ENCODE results near the gene ERBIN. TPM values are rescaled to one million over a fixed set of nuclear protein-coding genes. Genes with fewer than 3 reads are reported as not detected.

The ERBIN gene
- total RNA-seq, 1 donor from 2014 or later, result 66.6 TPM

- no peak for DNase-seq (ENCODE audit: low read depth)
- no peak overlapping the region for H3K4me3 ChIP-seq (ENCODE audit: low read depth, low read length)
- no peak for TF ChIP-seq CTCF (IDR thresholded peaks at IDR 0.05; ENCODE audit: insufficient read depth, low read length, poor library complexity, severe bottlenecking)
- H3K36me3 ChIP-seq (ENCODE audit: control insufficient read depth, insufficient read depth, low read length), result no peaks in the 10 kb centered on the region
- no peaks in the 10 kb centered on the region for H3K27me3 ChIP-seq (ENCODE audit: control insufficient read depth, insufficient read depth, low read length)
Measured at GRCh38 chr5:65919773-65920172, 6.6 kb upstream of the ERBIN start.

GRCh38 chr5:65923339-65923738, 3.0 kb upstream of the ERBIN start:
- TF ChIP-seq CTCF (IDR thresholded peaks at IDR 0.05; ENCODE audit: insufficient read depth, low read length, poor library complexity, severe bottlenecking), result no peak
- no peak for DNase-seq (ENCODE audit: low read depth)
- Histone ChIP-seq H3K4me3 (ENCODE audit: low read depth, low read length) (no peak overlapping the region), H3K36me3 (ENCODE audit: control insufficient read depth, insufficient read depth, low read length) (no peaks in the 10 kb centered on the region), H3K27me3 (ENCODE audit: control insufficient read depth, insufficient read depth, low read length) (no peaks in the 10 kb centered on the region)

GRCh38 chr5:65924366-65925043, 1.9 kb upstream of the ERBIN start:
- no peak for DNase-seq (ENCODE audit: low read depth)
- Histone ChIP-seq H3K36me3 (ENCODE audit: control insufficient read depth, insufficient read depth, low read length) (no peaks in the 10 kb centered on the region), H3K4me3 (ENCODE audit: low read depth, low read length) (peak overlapping the region; percentile 72), H3K27me3 (ENCODE audit: control insufficient read depth, insufficient read depth, low read length) (no peaks in the 10 kb centered on the region)
- TF ChIP-seq CTCF (IDR thresholded peaks at IDR 0.05; ENCODE audit: insufficient read depth, low read length, poor library complexity, severe bottlenecking), result no peak

GRCh38 chr5:65925044-65925600, 1.3 kb upstream of the ERBIN start:
- DNase-seq (ENCODE audit: low read depth), result no peak
- TF ChIP-seq CTCF (IDR thresholded peaks at IDR 0.05; ENCODE audit: insufficient read depth, low read length, poor library complexity, severe bottlenecking), result no peak
- Histone ChIP-seq H3K36me3 (ENCODE audit: control insufficient read depth, insufficient read depth, low read length) (no peaks in the 10 kb centered on the region), H3K27me3 (ENCODE audit: control insufficient read depth, insufficient read depth, low read length) (no peaks in the 10 kb centered on the region), H3K4me3 (ENCODE audit: low read depth, low read length) (peak overlapping the region; percentile 72)

GRCh38 chr5:65925601-65926275, 637 bp upstream of the ERBIN start:
- no peaks in the 10 kb centered on the region for H3K36me3 ChIP-seq (ENCODE audit: control insufficient read depth, insufficient read depth, low read length)
- no peak for DNase-seq (ENCODE audit: low read depth)
- TF ChIP-seq CTCF (IDR thresholded peaks at IDR 0.05; ENCODE audit: insufficient read depth, low read length, poor library complexity, severe bottlenecking), result peak; percentile 8
- H3K27me3 ChIP-seq (ENCODE audit: control insufficient read depth, insufficient read depth, low read length), result no peaks in the 10 kb centered on the region
- H3K4me3 ChIP-seq (ENCODE audit: low read depth, low read length), result peak overlapping the region; percentile 99

Data from kidney epithelial cell (primary cell).